ENCODE measurements around the gene AATF.

- no peak for TF ChIP-seq CTCF (IDR thresholded peaks at IDR 0.05; ENCODE audit: poor library complexity)
- TF ChIP-seq EZH2 (IDR thresholded peaks at IDR 0.05; ENCODE audit: borderline replicate concordance): no peak
These were observed 149.4 kb downstream of the AATF start for GRCh38 chr17:37098152-37098551.

Measured in hepatocyte (in vitro differentiated cells).